OCI-LY1 (cell line): ENCODE measurements around the gene FAM131C.

ENCODE experiments used
- CTCF ChIP-seq: fragments of 200-600 bp; sonication (generic), shearing (Covaris generic); IDR thresholded peaks from 2 replicates; pipeline ENCODE4 v1.5.1; 2017; ENCODE audit warnings: mild to moderate bottlenecking, antibody characterized with exemption, low read length, moderate library complexity, mixed read lengths
- EZH2 ChIP-seq: fragments of 200-600 bp; sonication (generic), shearing (Covaris generic); IDR thresholded peaks from 2 replicates; pipeline ENCODE4 v1.8.0; 2017; ENCODE audit warnings: borderline replicate concordance, mixed run types, mild to moderate bottlenecking, antibody characterized with exemption, low read length, moderate library complexity, mixed read lengths

- no peak for TF ChIP-seq CTCF
- no peak for TF ChIP-seq EZH2
Observed at GRCh38 chr1:16015960-16016901, 57.2 kb downstream of the FAM131C start.
